Nephron (organoid): Measurements from ENCODE around the gene MARCHF3.

ENCODE experiments used
- H3K27ac Mint-ChIP-seq, 3 experiments: 2 replicates each; pipeline ENCODE4 v1.8.0; 2020; ENCODE audit warnings: mixed read lengths in 3 of 3, mild to moderate bottlenecking in 2 of 3, moderate library complexity in 1 of 3
- H3K27me3 Mint-ChIP-seq: 2 replicates; pipeline ENCODE4 v1.8.0; 2021; ENCODE audit warnings: low read depth, mild to moderate bottlenecking, moderate library complexity, mixed read lengths
- H3K36me3 Mint-ChIP-seq: 2 replicates; pipeline ENCODE4 v1.8.0; 2020; ENCODE audit warnings: low read depth, mixed read lengths
- H3K4me1 Mint-ChIP-seq: 2 replicates; pipeline ENCODE4 v1.8.0; 2020; ENCODE audit warnings: mixed read lengths
- H3K4me3 Mint-ChIP-seq, 3 experiments: 2 replicates each; pipeline ENCODE4 v1.8.0; 2020; ENCODE audit warnings: mild to moderate bottlenecking in 3 of 3, mixed read lengths in 3 of 3, moderate library complexity in 2 of 3
- H3K9me3 Mint-ChIP-seq: 2 replicates; pipeline ENCODE4 v1.8.0; 2020; ENCODE audit warnings: mixed read lengths
- TF ChIP-seq, protein P1 (sequence below), 3 experiments: fragments of 200-600 bp; sonication (generic); IDR thresholded peaks; one replicate each; pipeline ENCODE4 v1.5.0; 2021; ENCODE audit warnings: antibody characterized with exemption in 3 of 3; ENCODE audit not compliant: unreplicated experiment in 3 of 3

Gene MARCHF3

DNA sequence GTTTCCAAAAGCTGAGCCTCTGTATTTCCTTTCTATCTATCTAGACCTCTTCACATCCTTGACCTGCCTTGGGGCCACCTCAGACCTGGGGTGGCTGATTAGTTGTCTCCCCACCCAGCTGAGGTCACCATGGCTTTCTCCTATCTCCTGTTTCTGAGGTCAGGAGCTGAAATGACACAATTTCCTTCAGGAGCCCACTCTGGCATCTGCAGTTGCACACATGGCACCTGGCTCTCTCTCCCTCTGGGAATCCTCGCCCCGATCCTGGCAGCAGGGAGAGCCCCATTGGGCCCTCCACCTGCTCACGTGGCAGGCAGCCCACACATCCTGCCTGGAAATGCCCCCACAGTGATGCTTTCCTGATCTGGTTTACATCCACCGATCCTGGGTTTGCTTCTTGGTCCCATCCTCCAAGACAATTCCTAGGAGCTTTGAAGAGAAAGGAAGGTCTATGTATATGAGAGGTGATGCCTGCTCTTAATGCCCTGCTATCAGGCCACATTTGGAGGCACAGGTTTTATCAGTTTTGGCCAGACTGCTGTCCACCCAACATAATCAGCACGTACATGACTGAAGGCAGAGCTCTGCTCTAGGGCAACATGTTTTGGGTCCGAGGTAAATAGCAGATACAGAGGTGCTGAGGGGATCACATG, 53.7 kb downstream of the MARCHF3 start:
- TF ChIP-seq, protein P1, sequence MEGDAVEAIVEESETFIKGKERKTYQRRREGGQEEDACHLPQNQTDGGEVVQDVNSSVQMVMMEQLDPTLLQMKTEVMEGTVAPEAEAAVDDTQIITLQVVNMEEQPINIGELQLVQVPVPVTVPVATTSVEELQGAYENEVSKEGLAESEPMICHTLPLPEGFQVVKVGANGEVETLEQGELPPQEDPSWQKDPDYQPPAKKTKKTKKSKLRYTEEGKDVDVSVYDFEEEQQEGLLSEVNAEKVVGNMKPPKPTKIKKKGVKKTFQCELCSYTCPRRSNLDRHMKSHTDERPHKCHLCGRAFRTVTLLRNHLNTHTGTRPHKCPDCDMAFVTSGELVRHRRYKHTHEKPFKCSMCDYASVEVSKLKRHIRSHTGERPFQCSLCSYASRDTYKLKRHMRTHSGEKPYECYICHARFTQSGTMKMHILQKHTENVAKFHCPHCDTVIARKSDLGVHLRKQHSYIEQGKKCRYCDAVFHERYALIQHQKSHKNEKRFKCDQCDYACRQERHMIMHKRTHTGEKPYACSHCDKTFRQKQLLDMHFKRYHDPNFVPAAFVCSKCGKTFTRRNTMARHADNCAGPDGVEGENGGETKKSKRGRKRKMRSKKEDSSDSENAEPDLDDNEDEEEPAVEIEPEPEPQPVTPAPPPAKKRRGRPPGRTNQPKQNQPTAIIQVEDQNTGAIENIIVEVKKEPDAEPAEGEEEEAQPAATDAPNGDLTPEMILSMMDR (IDR thresholded peaks at IDR 0.05; ENCODE audit: unreplicated experiment in 3 of 3) = no peak
- Mint-ChIP-seq H3K4me3 (no peak overlapping the region), H3K9me3 (no peaks in the 10 kb centered on the region), H3K4me1 (peaks cover 31% of the 10 kb centered on the region), H3K27me3 (no peaks in the 10 kb centered on the region), H3K36me3 (no peaks in the 10 kb centered on the region), H3K27ac (no peak overlapping the region)

DNA sequence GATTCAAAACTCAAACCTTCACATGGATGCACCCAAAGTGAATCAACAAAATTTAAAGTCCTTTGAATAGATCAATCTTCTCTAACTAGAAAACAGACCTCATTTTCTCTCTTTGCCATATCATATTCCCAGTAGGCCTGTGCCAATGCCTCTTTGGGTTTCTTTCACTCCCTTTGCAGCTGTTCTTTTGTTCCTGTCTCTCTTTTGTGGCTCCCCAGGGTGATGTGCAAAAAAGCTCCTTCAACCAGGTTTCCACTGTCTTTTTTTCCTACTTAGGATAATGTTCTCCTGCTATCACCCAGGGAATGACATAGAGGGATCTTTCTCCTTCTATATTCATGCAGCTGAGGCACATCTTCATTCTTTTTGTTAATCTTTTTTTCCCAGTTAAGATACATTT, 54.6 kb downstream of the MARCHF3 start:
- H3K4me3 Mint-ChIP-seq = no peak overlapping the region
- H3K4me1 Mint-ChIP-seq = peaks cover 38% of the 10 kb centered on the region
- no peaks in the 10 kb centered on the region for H3K9me3 Mint-ChIP-seq
- H3K27ac Mint-ChIP-seq = no peak overlapping the region
- no peaks in the 10 kb centered on the region for H3K36me3 Mint-ChIP-seq
- TF ChIP-seq, protein P1 (IDR thresholded peaks at IDR 0.05; ENCODE audit: unreplicated experiment in 3 of 3) = no peak
- no peaks in the 10 kb centered on the region for H3K27me3 Mint-ChIP-seq

DNA sequence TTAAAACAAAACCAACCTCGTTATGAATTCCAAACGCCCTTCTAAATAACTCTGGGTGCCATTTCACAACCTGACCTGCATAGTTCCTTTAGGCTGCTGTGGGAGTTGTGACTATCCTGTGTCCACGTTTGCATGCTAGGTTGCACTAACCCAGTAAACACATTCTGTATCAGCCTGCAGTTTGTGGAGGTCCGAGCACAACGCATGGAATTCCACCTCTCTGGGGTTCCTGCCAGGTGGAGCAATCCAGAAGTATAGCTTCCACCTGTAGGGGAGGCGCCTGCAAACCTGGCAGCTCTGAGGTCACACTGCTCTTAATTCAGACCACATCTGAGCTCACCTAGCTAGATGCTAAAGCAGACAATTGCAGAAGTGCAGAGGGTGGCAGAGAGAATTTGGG, 57.2 kb downstream of the MARCHF3 start:
- Mint-ChIP-seq H3K27ac (no peak overlapping the region), H3K9me3 (no peaks in the 10 kb centered on the region), H3K4me3 (no peak overlapping the region), H3K4me1 (peaks cover 43% of the 10 kb centered on the region), H3K27me3 (no peaks in the 10 kb centered on the region), H3K36me3 (no peaks in the 10 kb centered on the region)
- TF ChIP-seq, protein P1 (IDR thresholded peaks at IDR 0.05; ENCODE audit: unreplicated experiment in 3 of 3) = no peak

DNA sequence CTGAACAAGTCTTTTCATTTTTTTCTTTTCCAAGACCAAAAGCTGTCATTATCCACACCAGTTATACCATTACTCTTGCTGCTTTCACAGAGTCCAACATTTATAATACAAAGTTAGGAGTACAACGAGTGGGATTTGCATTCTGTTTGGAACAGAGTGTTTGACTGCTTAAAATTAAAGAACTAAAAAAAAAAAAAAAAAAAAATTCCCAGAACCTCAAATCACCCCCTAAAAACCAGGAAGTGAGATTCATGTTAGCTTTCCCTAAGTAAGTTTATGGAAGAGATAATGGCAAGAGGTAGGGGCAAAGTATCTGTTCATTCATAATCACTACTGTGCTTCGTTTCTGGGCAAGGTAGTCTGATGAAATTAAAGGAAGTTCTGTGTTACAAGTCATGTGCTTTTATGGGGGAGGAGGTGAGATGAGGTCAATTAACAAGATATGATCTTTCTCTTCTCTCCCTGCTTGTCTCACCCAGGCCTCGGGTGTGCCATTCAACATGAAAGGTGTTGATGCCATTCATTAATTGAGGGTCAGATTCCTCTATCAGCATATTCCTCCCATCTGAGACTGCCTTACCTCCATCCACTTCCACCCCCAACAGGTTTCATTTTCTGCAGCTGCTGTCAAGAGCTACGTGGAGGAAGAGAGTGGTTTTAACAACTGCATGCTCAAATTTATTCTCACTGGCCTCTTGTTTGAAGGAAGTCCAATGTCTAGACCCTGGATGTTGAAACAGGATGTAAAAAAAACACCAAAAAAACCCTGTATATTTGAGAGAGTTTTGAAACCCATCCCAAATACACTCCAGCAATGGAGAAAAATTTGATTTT, 58.1 kb downstream of the MARCHF3 start:
- Mint-ChIP-seq H3K9me3 (no peaks in the 10 kb centered on the region), H3K27me3 (no peaks in the 10 kb centered on the region), H3K4me3 (no peak overlapping the region), H3K4me1 (peaks cover 43% of the 10 kb centered on the region), H3K36me3 (no peaks in the 10 kb centered on the region), H3K27ac (peak overlapping the region in 2 of 3 experiments; percentile 25 to 76)
- TF ChIP-seq, protein P1 (IDR thresholded peaks at IDR 0.05; ENCODE audit: unreplicated experiment in 3 of 3) = no peak

DNA sequence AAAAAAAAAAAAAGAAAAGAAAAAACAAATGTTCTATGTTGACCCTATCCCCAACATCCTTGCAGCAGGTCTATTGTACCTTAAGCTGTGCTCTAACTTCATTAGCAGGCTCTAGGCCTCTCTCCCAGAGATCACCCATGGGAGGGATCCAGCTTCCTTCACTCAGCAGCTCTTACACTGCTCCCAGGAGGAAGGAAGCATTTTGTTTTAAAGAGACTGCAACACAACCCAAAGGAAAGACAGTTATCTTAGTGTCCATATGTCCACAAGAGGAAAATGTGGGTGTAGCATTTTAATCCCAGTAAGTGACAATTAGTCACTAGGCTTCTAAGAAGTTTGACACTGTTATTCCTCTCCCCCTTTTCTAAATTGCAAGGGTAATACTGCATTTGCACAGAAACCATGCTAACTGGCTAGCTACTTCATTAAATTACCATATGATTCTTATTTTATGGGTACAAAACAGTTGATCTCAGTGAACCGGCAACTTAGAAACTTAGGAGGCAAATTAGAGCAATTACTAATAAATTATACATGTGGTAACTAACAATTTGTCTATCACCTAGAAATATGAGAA, 58.8 kb downstream of the MARCHF3 start:
- H3K4me3 Mint-ChIP-seq = no peak overlapping the region
- no peaks in the 10 kb centered on the region for H3K27me3 Mint-ChIP-seq
- no peaks in the 10 kb centered on the region for H3K36me3 Mint-ChIP-seq
- peak overlapping the region; percentile 14 to 71 (median 20) for H3K27ac Mint-ChIP-seq
- TF ChIP-seq, protein P1 (IDR thresholded peaks at IDR 0.05; ENCODE audit: unreplicated experiment in 3 of 3) = no peak
- H3K9me3 Mint-ChIP-seq = no peaks in the 10 kb centered on the region
- H3K4me1 Mint-ChIP-seq = peaks cover 41% of the 10 kb centered on the region
